Activated CD8-positive, alpha-beta T cell treated with anti-CD3 and anti-CD28 coated beads for 36 hours (primary cell): ENCODE data around the gene ANKMY1. TPM values are rescaled to one million over a fixed set of nuclear protein-coding genes. Genes with fewer than 3 reads are reported as not detected.

Experiments
- ATAC-seq: fragments of 200-7000 bp; cut with Tn5 transposase; one replicate; pipeline ENCODE4 v1.10.0; 2021; ENCODE audit warnings: mild to moderate bottlenecking, moderate library complexity
- CTCF ChIA-PET: fragments of 350-600 bp; sonication (Branson Sonifier 250); formaldehyde crosslinking; loops from one replicate; lab custom pipeline; 2021; ENCODE audit warnings: antibody characterized with exemption; lab: Charles Lee
- POLR2A ChIA-PET: fragments of 350-600 bp; sonication (Branson Sonifier 250); formaldehyde crosslinking; loops from one replicate; lab custom pipeline; 2021; ENCODE audit warnings: antibody characterized with exemption; lab: Charles Lee
- DNase-seq: peaks from one replicate; pipeline ENCODE4 v3.0.0-alpha.2; 2020
- H3K27ac Mint-ChIP-seq: one replicate; pipeline ENCODE4 v1.8.0; 2021; ENCODE audit warnings: mild to moderate bottlenecking, mixed read lengths
- H3K27me3 Mint-ChIP-seq: one replicate; pipeline ENCODE4 v1.8.0; 2021; ENCODE audit warnings: mixed read lengths
- H3K36me3 Mint-ChIP-seq: one replicate; pipeline ENCODE4 v1.8.0; 2021; ENCODE audit warnings: low read depth, mixed read lengths
- H3K4me1 Mint-ChIP-seq: one replicate; pipeline ENCODE4 v1.8.0; 2021; ENCODE audit warnings: low read depth, mixed read lengths
- H3K4me3 Mint-ChIP-seq: one replicate; pipeline ENCODE4 v1.8.0; 2021; ENCODE audit warnings: mild to moderate bottlenecking, moderate library complexity, mixed read lengths
- H3K9me3 Mint-ChIP-seq: one replicate; pipeline ENCODE4 v1.8.0; 2021; ENCODE audit warnings: mixed read lengths
- intact Hi-C: fragments of 100-400 bp; cut with micrococcal nuclease; formaldehyde crosslinking; loops from one replicate; pipeline ENCODE4 v1.10.0; 2022
- total RNA-seq, 2 experiments: library from RNA; stranded (reverse); gene quantifications; one replicate each; pipeline ENCODE4 v1.2.3, GENCODE V29; 2021
- TF ChIP-seq, protein P1 (sequence below): fragments of 200-600 bp; IDR thresholded peaks from one replicate; pipeline ENCODE4 v1.8.0; 2022; ENCODE audit warnings: antibody characterized with exemption, mild to moderate bottlenecking

ANKMY1 gene
- total RNA-seq, 2 experiments from 2014 or later: 14.5 to 18.6 TPM

DNA sequence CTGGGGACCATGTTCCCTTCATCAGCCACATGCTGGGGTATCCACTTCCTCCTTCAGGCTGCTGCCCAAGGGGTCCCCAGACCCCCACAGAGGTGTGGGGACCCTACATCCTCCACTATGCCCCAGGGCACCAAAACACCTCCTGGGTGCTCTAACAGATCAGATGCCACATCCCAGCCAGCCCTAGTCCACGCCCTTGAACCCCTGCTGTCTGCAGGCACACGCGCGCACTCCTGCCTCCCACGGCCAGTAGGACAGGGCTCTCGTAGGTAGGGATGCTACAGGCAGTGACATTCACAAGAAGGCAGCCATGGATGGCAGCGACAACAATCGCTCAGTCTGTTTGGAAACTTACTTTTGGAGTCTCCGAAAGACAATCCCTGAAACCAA lies 125.4 kb downstream of the ANKMY1 start:
- no peak overlapping the region for H3K4me3 Mint-ChIP-seq
- no peaks in the 10 kb centered on the region for H3K36me3 Mint-ChIP-seq
- no peaks in the 10 kb centered on the region for H3K9me3 Mint-ChIP-seq
- POLR2A ChIA-PET: no interaction called here
- intact Hi-C loops: no loop called here
- DNase-seq (no peak), ATAC-seq (no peak)
- CTCF ChIA-PET: no interaction called here
- TF ChIP-seq, protein P1, sequence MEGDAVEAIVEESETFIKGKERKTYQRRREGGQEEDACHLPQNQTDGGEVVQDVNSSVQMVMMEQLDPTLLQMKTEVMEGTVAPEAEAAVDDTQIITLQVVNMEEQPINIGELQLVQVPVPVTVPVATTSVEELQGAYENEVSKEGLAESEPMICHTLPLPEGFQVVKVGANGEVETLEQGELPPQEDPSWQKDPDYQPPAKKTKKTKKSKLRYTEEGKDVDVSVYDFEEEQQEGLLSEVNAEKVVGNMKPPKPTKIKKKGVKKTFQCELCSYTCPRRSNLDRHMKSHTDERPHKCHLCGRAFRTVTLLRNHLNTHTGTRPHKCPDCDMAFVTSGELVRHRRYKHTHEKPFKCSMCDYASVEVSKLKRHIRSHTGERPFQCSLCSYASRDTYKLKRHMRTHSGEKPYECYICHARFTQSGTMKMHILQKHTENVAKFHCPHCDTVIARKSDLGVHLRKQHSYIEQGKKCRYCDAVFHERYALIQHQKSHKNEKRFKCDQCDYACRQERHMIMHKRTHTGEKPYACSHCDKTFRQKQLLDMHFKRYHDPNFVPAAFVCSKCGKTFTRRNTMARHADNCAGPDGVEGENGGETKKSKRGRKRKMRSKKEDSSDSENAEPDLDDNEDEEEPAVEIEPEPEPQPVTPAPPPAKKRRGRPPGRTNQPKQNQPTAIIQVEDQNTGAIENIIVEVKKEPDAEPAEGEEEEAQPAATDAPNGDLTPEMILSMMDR: no peak
- H3K27ac Mint-ChIP-seq: no peak overlapping the region
- H3K4me1 Mint-ChIP-seq: peaks cover 22% of the 10 kb centered on the region
- H3K27me3 Mint-ChIP-seq: peaks cover 11% of the 10 kb centered on the region

DNA sequence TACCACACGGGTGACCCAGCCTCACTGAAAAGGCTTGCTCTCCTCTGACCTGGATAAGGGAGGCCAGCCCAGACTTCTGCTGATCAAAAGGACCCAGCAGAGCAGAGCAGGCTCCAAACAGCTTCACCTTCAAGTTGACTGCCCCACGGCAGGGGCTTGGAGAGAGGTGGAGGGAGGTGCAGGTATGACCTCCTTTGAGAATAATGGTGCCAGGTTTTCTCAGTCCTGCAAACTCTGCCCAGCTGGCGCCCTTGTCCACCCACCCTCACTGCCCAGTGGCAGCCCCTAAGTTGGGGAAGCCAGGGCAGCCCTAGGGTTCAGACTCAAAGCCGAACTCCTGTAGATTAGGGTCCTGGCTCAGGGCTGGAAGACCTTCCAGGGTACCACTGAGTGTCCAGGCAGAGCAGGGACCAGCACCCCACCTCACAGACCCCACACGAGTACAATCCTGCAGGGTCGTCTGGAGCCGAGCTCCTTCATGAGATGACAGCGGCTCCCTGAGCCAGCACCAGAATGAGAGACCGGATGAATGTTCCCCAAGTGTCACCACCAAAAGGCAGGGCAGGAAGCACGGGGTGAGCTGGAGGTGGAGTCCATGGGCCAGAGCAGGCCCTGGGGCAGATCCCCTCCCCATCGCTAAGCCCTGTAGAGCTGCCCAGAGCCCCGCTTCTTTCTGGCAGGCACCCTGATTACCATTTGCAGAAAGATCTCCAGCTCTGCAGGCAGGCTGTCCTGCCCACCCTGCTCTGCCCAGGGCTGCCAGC lies 125.9 kb downstream of the ANKMY1 start:
- Mint-ChIP-seq H3K36me3 (no peaks in the 10 kb centered on the region), H3K27me3 (peaks cover 7% of the 10 kb centered on the region), H3K4me1 (peaks cover 22% of the 10 kb centered on the region), H3K4me3 (no peak overlapping the region), H3K27ac (no peak overlapping the region), H3K9me3 (no peaks in the 10 kb centered on the region)
- ChIA-PET POLR2A (interaction anchor here (1.0 kb wide), 1 partner anchor 198 kb away, joined by 3 read pairs; no protein-coding TSS in a partner anchor), CTCF (no interaction called here)
- TF ChIP-seq, protein P1: no peak
- intact Hi-C loops: no loop called here
- DNase-seq (no peak), ATAC-seq (no peak)

DNA sequence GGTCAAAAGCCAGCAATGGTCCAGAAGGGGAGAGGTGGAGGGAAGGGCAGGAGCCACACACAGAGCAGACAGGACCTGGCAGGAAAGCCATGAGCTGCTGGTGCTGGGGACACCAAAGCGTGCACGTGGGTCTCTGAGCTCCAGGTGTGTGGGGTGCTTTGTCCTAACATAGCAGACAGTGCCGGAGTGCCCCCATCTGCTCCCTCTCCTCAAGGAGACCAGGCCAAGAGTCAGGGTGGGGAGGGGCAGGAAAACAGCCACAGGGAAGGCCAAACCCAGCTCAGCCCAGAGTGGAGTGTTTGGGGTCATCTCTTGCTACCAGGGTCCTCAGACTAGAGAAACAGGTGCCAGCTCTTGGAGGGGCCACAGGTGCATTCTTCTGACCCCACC lies 126.5 kb downstream of the ANKMY1 start:
- CTCF ChIA-PET: no interaction called here
- peaks cover 22% of the 10 kb centered on the region for H3K4me1 Mint-ChIP-seq
- ATAC-seq (no peak), DNase-seq (no peak)
- POLR2A ChIA-PET: interaction anchor here (1.0 kb wide), 1 partner anchor 198 kb away, joined by 3 read pairs; no protein-coding TSS in a partner anchor
- no peak overlapping the region for H3K4me3 Mint-ChIP-seq
- no peaks in the 10 kb centered on the region for H3K9me3 Mint-ChIP-seq
- TF ChIP-seq, protein P1: no peak
- no peak overlapping the region for H3K27ac Mint-ChIP-seq
- peaks cover 5% of the 10 kb centered on the region for H3K27me3 Mint-ChIP-seq
- H3K36me3 Mint-ChIP-seq: no peaks in the 10 kb centered on the region
- intact Hi-C loops: no loop called here

DNA sequence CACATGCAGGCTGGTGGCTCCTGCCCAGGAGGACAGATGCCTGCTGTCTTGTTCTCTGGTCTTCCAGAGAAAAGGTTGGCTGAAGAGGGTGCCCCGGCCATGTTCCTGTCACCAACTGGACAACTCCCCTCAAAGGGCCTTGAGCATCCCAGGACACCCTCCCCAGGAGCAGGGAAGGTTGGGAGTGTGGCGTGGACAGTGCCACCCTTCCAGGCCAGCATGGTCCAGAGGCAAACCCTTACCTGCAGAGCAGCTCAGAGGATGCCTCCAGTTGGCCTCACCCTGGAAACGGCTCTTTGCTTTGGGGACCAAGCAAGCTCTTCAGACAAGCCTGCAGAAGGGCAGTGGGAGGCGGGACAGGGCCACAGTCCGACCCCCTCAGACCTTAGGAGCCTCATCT lies 127.2 kb downstream of the ANKMY1 start:
- no peaks in the 10 kb centered on the region for H3K36me3 Mint-ChIP-seq
- H3K9me3 Mint-ChIP-seq: no peaks in the 10 kb centered on the region
- ChIA-PET POLR2A (interaction anchor here (1.0 kb wide), 1 partner anchor 197 kb away, joined by 3 read pairs; no protein-coding TSS in a partner anchor), CTCF (interaction anchor here (0.6 kb wide), 1 partner anchor 198 kb away, joined by 3 read pairs; no protein-coding TSS in a partner anchor)
- no peak overlapping the region for H3K4me3 Mint-ChIP-seq
- H3K27ac Mint-ChIP-seq: no peak overlapping the region
- intact Hi-C loops: no loop called here
- H3K27me3 Mint-ChIP-seq: peaks cover 7% of the 10 kb centered on the region
- ATAC-seq (no peak), DNase-seq (no peak)
- peaks cover 22% of the 10 kb centered on the region for H3K4me1 Mint-ChIP-seq
- TF ChIP-seq, protein P1: no peak

GRCh38 chr2:240429872-240430491 lies 127.8 kb downstream of the ANKMY1 start:
- CTCF ChIA-PET: no interaction called here
- H3K36me3 Mint-ChIP-seq: no peaks in the 10 kb centered on the region
- H3K27ac Mint-ChIP-seq: no peak overlapping the region
- peaks cover 7% of the 10 kb centered on the region for H3K27me3 Mint-ChIP-seq
- intact Hi-C loops: no loop called here
- peaks cover 22% of the 10 kb centered on the region for H3K4me1 Mint-ChIP-seq
- ATAC-seq: no peak
- no peak for DNase-seq
- H3K4me3 Mint-ChIP-seq: no peak overlapping the region
- H3K9me3 Mint-ChIP-seq: no peaks in the 10 kb centered on the region
- TF ChIP-seq, protein P1: no peak
- POLR2A ChIA-PET: no interaction called here
